Stomach (tissue), 4 donors: ENCODE measurements around the gene LUZP2.

Source experiments
- CTCF ChIP-seq, 7 experiments: fragments of 450-650 bp in 4 of 7; fragments of 200-600 bp in 3 of 7; sonication (generic) in 3 of 7; IDR thresholded peaks; one replicate each; pipeline ENCODE4 v1.5.1; 2016 to 2019; ENCODE audit warnings: antibody characterized with exemption in 7 of 7, control low read depth in 2 of 7, mild to moderate bottlenecking in 1 of 7
- EP300 ChIP-seq: sonication (generic); formaldehyde crosslinking; IDR thresholded peaks from one replicate; pipeline ENCODE4 v1.6.1; 2017; ENCODE audit warnings: antibody characterized with exemption
- POLR2A ChIP-seq, 4 donors: fragments of 450-650 bp; IDR thresholded peaks; one replicate each; pipeline ENCODE4 v1.6.1; 2016; ENCODE audit warnings: antibody characterized with exemption in 4 of 4, control low read depth in 2 of 4, mild to moderate bottlenecking in 1 of 4, moderate library complexity in 1 of 4
- POLR2AphosphoS5 ChIP-seq, 3 donors: sonication (generic); formaldehyde crosslinking; IDR thresholded peaks; one replicate each; pipeline ENCODE4 v1.6.1; 2016; ENCODE audit warnings: antibody characterized with exemption in 3 of 3

- TF ChIP-seq CTCF (IDR thresholded peaks at IDR 0.05) (no peak), POLR2AphosphoS5 (IDR thresholded peaks at IDR 0.05) (no peak), EP300 (no peak), POLR2A (IDR thresholded peaks at IDR 0.05) (no peak)
Observed at GRCh38 chr11:24567380-24567779, 70.5 kb downstream of the LUZP2 start.
